ENCODE results near the gene RNF215. TPM values are rescaled to one million over a fixed set of nuclear protein-coding genes. Genes with fewer than 3 reads are reported as not detected.
"Not testable (repeated sequence)": the region's sequence is repeated elsewhere in the genome, so short reads cannot be mapped to it uniquely, and the experiment has no call there.

RNF215 gene
- polyA plus RNA-seq, 1 experiment, result 11.4 TPM

- no peak for DNase-seq (ENCODE audit: low read depth, low spot score)
- Histone ChIP-seq H3K27ac (ENCODE audit: low read depth, low read length) (peak overlapping the region; percentile 52), H3K9me3 (ENCODE audit: control insufficient read depth, insufficient read depth, low read length) (no peaks in the 10 kb centered on the region), H3K4me3 (ENCODE audit: low read depth, low read length) (no peak overlapping the region), H3K27me3 (ENCODE audit: control insufficient read depth, insufficient read depth, low read length) (no peaks in the 10 kb centered on the region)
- ChIA-PET POLR2A (no interaction called here), CTCF (interaction anchor here (1.0 kb wide), 1 partner anchor 60 kb away, joined by 3 read pairs; no protein-coding TSS in a partner anchor)
- no peak for TF ChIP-seq CTCF (IDR thresholded peaks at IDR 0.05; ENCODE audit: low read depth, low read length)
These were observed 38.8 kb downstream of the RNF215 start for GRCh38 chr22:30348404-30348803.

DNA sequence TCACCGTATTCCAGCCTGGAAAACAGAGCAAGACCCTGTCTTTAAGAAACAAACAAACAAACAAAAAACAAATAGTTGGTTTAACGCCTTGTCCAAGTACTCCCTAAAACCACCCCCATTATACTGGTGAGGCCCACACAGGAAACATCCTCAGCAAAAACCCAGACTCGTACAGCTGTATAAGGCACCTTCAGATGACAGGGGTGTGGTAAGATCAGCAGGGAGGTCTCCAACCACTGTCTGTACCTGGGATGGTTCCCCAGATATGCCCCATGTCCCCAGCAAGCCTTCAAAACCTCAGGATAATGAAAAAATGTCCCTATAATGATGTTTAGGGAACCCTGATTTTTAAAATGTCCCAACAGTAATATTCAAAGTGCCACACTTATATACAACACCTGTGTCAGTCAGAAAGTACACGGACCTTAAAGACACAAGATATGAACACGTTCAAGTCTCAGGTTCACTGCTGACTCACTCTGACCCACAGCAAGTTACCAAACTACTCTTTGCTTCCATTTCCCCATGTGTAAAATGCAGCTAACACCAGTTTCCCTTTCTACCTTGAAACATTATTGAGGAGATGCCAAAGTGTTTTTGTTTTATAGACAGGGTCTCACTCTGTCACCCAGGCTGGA lies 39.8 kb downstream of the RNF215 start:
- Histone ChIP-seq H3K27ac (ENCODE audit: low read depth, low read length) (no peak overlapping the region), H3K4me3 (ENCODE audit: low read depth, low read length) (no peak overlapping the region), H3K27me3 (ENCODE audit: control insufficient read depth, insufficient read depth, low read length) (no peaks in the 10 kb centered on the region), H3K9me3 (ENCODE audit: control insufficient read depth, insufficient read depth, low read length) (no peaks in the 10 kb centered on the region)
- ChIA-PET POLR2A (no interaction called here), CTCF (no interaction called here)
- no peak for TF ChIP-seq CTCF (IDR thresholded peaks at IDR 0.05; ENCODE audit: low read depth, low read length)
- no peak for DNase-seq (ENCODE audit: low read depth, low spot score)

GRCh38 chr22:30344447-30345200 lies 42.6 kb downstream of the RNF215 start:
- ChIA-PET CTCF (no interaction called here), POLR2A (no interaction called here)
- no peak for DNase-seq (ENCODE audit: low read depth, low spot score)
- TF ChIP-seq CTCF (IDR thresholded peaks at IDR 0.05; ENCODE audit: low read depth, low read length), result no peak
- no peaks in the 10 kb centered on the region for H3K27me3 ChIP-seq (ENCODE audit: control insufficient read depth, insufficient read depth, low read length)
- no peak overlapping the region for H3K27ac ChIP-seq (ENCODE audit: low read depth, low read length)
- no peaks in the 10 kb centered on the region; the same call in 1 of the 2 replicates for H3K9me3 ChIP-seq (ENCODE audit: control insufficient read depth, insufficient read depth, low read length)
- H3K4me3 ChIP-seq (ENCODE audit: low read depth, low read length), result no peak overlapping the region

DNA sequence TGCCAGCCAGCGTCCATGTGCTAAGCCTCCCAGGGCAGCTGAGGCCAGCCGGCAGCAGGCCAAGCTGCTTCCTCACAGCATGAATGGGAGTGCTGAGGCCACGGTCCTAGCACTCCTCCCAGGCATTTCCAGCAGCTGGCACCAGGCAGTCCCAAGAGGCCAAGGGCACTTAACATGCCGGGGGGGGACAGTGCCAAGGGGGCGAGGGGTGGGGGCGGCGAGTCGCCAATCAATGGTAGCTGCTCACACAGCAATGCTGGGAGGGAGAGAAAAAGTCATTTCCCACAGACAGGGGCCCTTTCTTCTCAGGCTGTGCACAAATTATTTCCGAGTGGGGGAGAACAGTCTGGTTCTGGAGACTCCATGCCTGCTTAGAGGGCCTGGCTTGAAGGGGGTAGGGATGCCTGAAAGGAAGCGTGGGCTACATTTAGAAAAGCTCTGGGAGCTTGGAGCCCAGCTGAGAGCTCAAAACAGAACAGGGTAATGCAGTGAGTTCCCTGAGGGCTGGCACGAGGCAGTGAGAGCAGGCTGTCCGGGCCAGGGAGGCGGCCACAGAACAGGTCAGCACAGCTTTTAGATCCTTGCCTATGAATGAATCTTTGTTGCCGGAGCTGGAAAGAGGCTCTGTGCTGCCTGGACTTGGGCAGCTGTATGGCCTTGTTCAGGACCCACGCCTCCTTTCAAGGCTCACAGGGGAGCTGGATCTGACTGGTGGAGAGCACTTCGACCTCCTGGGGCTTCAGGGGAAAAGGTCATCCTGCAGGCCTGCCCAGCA lies 46.1 kb downstream of the RNF215 start:
- Histone ChIP-seq H3K27me3 (ENCODE audit: control insufficient read depth, insufficient read depth, low read length) (no peaks in the 10 kb centered on the region), H3K4me3 (ENCODE audit: low read depth, low read length) (no peak overlapping the region), H3K9me3 (ENCODE audit: control insufficient read depth, insufficient read depth, low read length) (no peaks in the 10 kb centered on the region; the same call in 1 of the 2 replicates), H3K27ac (ENCODE audit: low read depth, low read length) (no peak overlapping the region)
- ChIA-PET POLR2A (no interaction called here), CTCF (no interaction called here)
- DNase-seq (ENCODE audit: low read depth, low spot score), result no peak
- TF ChIP-seq CTCF (IDR thresholded peaks at IDR 0.05; ENCODE audit: low read depth, low read length), result no peak

DNA sequence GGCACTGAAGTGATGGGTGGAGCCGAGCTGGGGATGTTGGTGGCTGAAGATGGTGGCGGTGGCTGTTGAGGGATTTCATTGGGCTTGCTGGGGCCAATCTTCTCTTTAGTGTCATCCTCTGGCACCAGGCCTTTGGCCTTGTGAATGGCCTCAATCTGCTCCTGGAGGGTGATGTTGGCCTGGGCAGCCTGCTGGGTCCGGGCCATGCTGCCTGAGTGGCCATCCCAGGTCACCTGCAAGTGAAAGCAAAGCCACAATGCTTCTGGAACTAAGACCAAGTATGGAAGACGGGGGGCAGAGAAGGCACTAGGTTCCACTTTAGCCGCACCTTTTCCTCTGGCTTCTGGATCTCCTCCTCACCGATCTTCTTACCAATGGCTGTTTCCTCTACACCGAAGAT lies 48.4 kb downstream of the RNF215 start:
- POLR2A ChIA-PET, result no interaction called here
- no peak for TF ChIP-seq CTCF (IDR thresholded peaks at IDR 0.05; ENCODE audit: low read depth, low read length)
- Histone ChIP-seq H3K27ac (ENCODE audit: low read depth, low read length) (no peak overlapping the region), H3K4me3 (ENCODE audit: low read depth, low read length) (no peak overlapping the region), H3K9me3 (ENCODE audit: control insufficient read depth, insufficient read depth, low read length) (no peaks in the 10 kb centered on the region; the same call in 1 of the 2 replicates), H3K27me3 (ENCODE audit: control insufficient read depth, insufficient read depth, low read length) (no peaks in the 10 kb centered on the region)
- DNase-seq (ENCODE audit: low read depth, low spot score), result no peak
- CTCF ChIA-PET, result no interaction called here

DNA sequence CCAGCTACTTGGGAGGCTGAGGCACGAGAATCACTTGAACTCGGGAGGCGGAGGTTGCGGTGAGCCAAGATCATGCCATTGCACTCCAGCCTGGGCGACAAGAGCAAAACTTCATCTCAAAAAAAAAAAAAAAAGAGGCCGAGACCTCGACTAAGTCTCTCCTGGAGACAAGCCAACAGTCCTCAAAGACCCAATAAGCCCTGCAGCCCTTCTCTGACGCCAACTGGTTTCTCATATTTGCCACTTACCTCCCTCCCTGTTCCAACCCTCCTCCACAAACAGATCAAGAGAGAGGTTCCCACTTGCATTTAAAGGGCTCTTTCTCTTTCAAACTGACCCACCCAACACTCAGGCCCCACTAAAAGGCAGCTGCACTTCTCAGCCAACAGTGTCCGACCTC lies 48.9 kb downstream of the RNF215 start:
- H3K9me3 ChIP-seq (ENCODE audit: control insufficient read depth, insufficient read depth, low read length); H3K4me3 ChIP-seq (ENCODE audit: low read depth, low read length); H3K27ac ChIP-seq (ENCODE audit: low read depth, low read length); H3K27me3 ChIP-seq (ENCODE audit: control insufficient read depth, insufficient read depth, low read length); POLR2A ChIA-PET; DNase-seq (ENCODE audit: low read depth, low spot score): not testable (repeated sequence)
- CTCF ChIA-PET, result interaction anchor here (0.7 kb wide), 1 partner anchor 54 kb away, joined by 10 read pairs; no protein-coding TSS in a partner anchor

Measured in AG04450 (cell line).